MCF 10A (cell line): Measurements from ENCODE around the gene SLC1A7. TPM values are rescaled to one million over a fixed set of nuclear protein-coding genes. Genes with fewer than 3 reads are reported as not detected.

Experiments used
- BruUV-seq: library from RNA; stranded (reverse); fragments of 400-500 nt; replicated peaks from 2 replicates; lab custom pipeline; 2021; lab: Mats Ljungman, UMichigan
- CTCF ChIA-PET: fragments of 300-600 bp; sonication (Branson Sonifier 250); formaldehyde crosslinking; extraction: SDS; loops from one replicate; lab custom pipeline; 2021; ENCODE audit warnings: antibody characterized with exemption, inconsistent platforms; lab: Yijun Ruan, JAX
- POLR2A ChIA-PET: fragments of 300-600, 350-650 bp; sonication (Branson Sonifier 250); formaldehyde crosslinking; extraction: SDS; loops from one replicate; lab custom pipeline; 2020; ENCODE audit warnings: antibody characterized with exemption, inconsistent platforms; lab: Yijun Ruan, JAX
- DNase-seq: peaks from one replicate; pipeline ENCODE4 v3.0.0-alpha.2; 2018; ENCODE audit not compliant: unreplicated experiment
- H3K27ac Mint-ChIP-seq: one replicate; pipeline ENCODE4 v1.8.0; 2022; ENCODE audit warnings: mild to moderate bottlenecking, low read depth, mixed read lengths; ENCODE audit not compliant: unreplicated experiment
- H3K27me3 Mint-ChIP-seq: one replicate; pipeline ENCODE4 v1.8.0; 2022; ENCODE audit warnings: mixed read lengths; ENCODE audit not compliant: insufficient read depth, unreplicated experiment
- H3K36me3 Mint-ChIP-seq: one replicate; pipeline ENCODE4 v1.8.0; 2022; ENCODE audit warnings: mild to moderate bottlenecking, moderate library complexity, mixed read lengths; ENCODE audit not compliant: insufficient read depth, unreplicated experiment
- H3K4me1 Mint-ChIP-seq: one replicate; pipeline ENCODE4 v1.8.0; 2022; ENCODE audit warnings: mixed read lengths; ENCODE audit not compliant: insufficient read depth, unreplicated experiment
- H3K4me3 Mint-ChIP-seq: one replicate; pipeline ENCODE4 v1.8.0; 2022; ENCODE audit warnings: mild to moderate bottlenecking, moderate library complexity, mixed read lengths; ENCODE audit not compliant: unreplicated experiment
- H3K9me3 Mint-ChIP-seq: one replicate; pipeline ENCODE4 v1.8.0; 2022; ENCODE audit warnings: mixed read lengths; ENCODE audit not compliant: unreplicated experiment
- intact Hi-C: fragments of 100-400 bp; cut with micrococcal nuclease; formaldehyde crosslinking; loops from 2 replicates; pipeline ENCODE4 v1.14.1; 2022
- total RNA-seq: library from RNA; stranded (reverse); gene quantifications from 2 replicates; pipeline ENCODE4 v1.2.3, GENCODE V29; 2022
- TF ChIP-seq, protein P1 (sequence below): fragments of 200-600 bp; IDR thresholded peaks from one replicate; pipeline ENCODE4 v1.8.0; 2022; ENCODE audit warnings: antibody characterized with exemption, mild to moderate bottlenecking; ENCODE audit not compliant: unreplicated experiment

The SLC1A7 gene
- total RNA-seq, 1 experiment from 2014 or later = not detected

DNA sequence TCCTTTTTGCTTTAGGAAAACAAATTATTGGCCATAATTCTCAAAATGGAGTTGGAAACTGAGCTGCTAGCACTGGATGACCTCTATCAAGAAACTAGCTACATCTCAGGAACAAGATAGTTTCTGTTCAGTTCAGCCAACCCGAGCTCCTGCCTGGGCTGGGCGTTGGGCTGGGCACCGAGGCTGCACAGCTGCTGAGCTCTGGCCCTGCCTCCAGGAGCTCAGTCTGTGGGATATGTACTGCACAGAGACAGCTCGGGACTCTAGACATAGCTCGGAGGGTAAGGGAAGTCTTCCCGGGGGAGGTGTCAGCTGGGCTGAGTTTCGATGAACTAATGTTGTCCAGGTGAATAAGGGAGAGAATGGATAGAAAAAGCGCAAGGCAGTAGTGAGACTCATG lies 24.5 kb upstream of the SLC1A7 start:
- TF ChIP-seq, protein P1, sequence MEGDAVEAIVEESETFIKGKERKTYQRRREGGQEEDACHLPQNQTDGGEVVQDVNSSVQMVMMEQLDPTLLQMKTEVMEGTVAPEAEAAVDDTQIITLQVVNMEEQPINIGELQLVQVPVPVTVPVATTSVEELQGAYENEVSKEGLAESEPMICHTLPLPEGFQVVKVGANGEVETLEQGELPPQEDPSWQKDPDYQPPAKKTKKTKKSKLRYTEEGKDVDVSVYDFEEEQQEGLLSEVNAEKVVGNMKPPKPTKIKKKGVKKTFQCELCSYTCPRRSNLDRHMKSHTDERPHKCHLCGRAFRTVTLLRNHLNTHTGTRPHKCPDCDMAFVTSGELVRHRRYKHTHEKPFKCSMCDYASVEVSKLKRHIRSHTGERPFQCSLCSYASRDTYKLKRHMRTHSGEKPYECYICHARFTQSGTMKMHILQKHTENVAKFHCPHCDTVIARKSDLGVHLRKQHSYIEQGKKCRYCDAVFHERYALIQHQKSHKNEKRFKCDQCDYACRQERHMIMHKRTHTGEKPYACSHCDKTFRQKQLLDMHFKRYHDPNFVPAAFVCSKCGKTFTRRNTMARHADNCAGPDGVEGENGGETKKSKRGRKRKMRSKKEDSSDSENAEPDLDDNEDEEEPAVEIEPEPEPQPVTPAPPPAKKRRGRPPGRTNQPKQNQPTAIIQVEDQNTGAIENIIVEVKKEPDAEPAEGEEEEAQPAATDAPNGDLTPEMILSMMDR = no peak
- Mint-ChIP-seq H3K4me1 (no peaks in the 10 kb centered on the region), H3K4me3 (no peak overlapping the region), H3K27me3 (peaks cover 22% of the 10 kb centered on the region), H3K27ac (no peak overlapping the region), H3K36me3 (no peaks in the 10 kb centered on the region), H3K9me3 (no peaks in the 10 kb centered on the region)
- BruUV-seq = no TSS peak
- POLR2A ChIA-PET = interaction anchor here (0.7 kb wide), 1 partner anchor 25 kb away, joined by 3 read pairs; no protein-coding TSS in a partner anchor
- CTCF ChIA-PET = interaction anchor here (0.7 to 1.9 kb wide), 5 partner anchors 14 to 1203 kb away, joined by 3 to 6 read pairs (median 3); no protein-coding TSS in a partner anchor
- no peak for DNase-seq
- intact Hi-C loops = no loop called here

DNA sequence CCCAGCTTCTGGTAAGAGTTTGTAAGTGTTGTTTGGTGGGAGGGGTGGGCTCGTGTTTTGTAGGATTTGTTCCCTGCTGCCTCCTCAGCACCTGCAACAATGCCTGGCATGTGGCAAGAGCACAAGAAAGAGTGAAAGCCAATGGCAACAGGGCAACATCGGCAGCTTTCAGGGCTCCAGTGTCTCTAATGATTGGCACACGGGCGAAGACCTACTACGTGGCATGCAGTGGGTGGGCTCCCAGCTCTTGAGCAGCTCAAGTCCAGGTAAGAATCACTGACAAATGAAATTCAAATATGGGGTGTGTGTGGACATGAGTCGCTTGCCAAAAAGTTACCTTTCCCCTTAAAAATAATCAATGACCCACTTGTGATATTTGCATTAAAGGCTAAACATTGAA lies 23.9 kb upstream of the SLC1A7 start:
- ChIA-PET POLR2A (no interaction called here), CTCF (interaction anchor here (0.7 to 1.9 kb wide), 4 partner anchors 14 to 1203 kb away, joined by 3 to 6 read pairs (median 3); no protein-coding TSS in a partner anchor)
- no peaks in the 10 kb centered on the region for H3K9me3 Mint-ChIP-seq
- intact Hi-C loops = no loop called here
- no peak overlapping the region for H3K27ac Mint-ChIP-seq
- DNase-seq = no peak
- H3K4me3 Mint-ChIP-seq = no peak overlapping the region
- no peaks in the 10 kb centered on the region for H3K4me1 Mint-ChIP-seq
- BruUV-seq = no TSS peak
- TF ChIP-seq, protein P1 = no peak
- H3K36me3 Mint-ChIP-seq = no peaks in the 10 kb centered on the region
- peaks cover 21% of the 10 kb centered on the region for H3K27me3 Mint-ChIP-seq

DNA sequence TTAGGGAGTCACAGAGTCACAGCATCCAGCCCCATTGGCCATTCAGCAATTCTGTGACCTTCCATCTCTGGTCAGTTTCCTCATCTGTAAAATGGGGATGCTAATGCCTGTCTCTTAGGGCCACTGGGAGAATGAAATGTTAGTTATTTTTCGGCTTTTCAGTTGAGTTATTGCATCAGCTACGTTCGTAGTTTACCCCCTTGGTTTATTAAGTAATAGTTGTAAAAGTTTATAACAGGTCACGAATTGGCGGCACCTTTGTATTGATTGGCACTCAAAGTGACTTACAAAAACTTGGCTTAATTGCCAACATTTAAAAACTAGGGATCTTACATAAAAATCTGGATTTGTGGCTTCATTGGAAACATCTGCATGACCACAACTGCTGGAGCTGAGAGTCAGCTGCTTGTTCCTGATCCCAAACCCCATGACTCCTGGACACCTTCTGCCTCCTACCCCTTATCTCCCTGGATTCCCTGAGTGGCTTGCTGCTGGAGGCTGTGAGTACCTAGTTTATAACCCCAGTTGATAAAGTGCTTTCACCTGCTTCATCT lies 23.0 kb upstream of the SLC1A7 start:
- Mint-ChIP-seq H3K36me3 (no peaks in the 10 kb centered on the region), H3K27ac (no peak overlapping the region), H3K4me1 (no peaks in the 10 kb centered on the region), H3K4me3 (no peak overlapping the region), H3K9me3 (no peaks in the 10 kb centered on the region), H3K27me3 (peaks cover 21% of the 10 kb centered on the region)
- POLR2A ChIA-PET = interaction anchor here (0.6 kb wide), 1 partner anchor 28 kb away, joined by 3 read pairs; no protein-coding TSS in a partner anchor
- no TSS peak for BruUV-seq
- CTCF ChIA-PET = interaction anchor here (1.9 kb wide), 1 partner anchor 17 kb away, joined by 6 read pairs; no protein-coding TSS in a partner anchor
- TF ChIP-seq, protein P1 = no peak
- intact Hi-C loops = no loop called here
- no peak for DNase-seq

DNA sequence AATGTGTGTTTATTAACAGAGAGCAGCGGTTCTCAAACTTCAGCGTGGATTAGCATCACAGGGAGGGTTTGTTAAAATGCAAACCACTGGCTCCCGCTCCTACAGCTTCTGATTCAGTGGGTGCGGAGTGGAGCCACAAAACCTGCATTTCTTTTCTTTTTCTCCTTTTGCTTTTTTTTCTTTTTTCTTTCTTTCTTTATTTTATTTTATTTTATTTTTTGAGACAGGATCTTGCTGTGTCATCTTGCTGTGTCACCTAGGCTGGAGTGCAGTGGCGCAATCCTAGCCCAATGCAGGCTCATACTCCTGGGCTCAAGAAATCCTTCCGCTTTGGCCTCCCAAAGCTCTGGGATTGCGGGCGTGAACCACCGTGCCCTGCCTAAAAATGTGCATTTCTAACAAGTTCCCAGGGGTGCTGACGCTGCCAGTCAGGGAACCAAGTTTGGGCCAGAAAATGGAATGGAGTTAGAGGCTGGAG lies 20.9 kb upstream of the SLC1A7 start:
- no peaks in the 10 kb centered on the region for H3K9me3 Mint-ChIP-seq
- BruUV-seq = no TSS peak
- no peaks in the 10 kb centered on the region for H3K4me1 Mint-ChIP-seq
- TF ChIP-seq, protein P1 = no peak
- ChIA-PET CTCF (interaction anchor here (0.8 to 1.4 kb wide), 2 partner anchors 14 to 18 kb away, joined by 3 to 5 read pairs; no protein-coding TSS in a partner anchor), POLR2A (interaction anchor here (1.2 kb wide), 1 partner anchor 16 kb away, joined by 3 read pairs; no protein-coding TSS in a partner anchor)
- H3K4me3 Mint-ChIP-seq = no peak overlapping the region
- no peaks in the 10 kb centered on the region for H3K36me3 Mint-ChIP-seq
- DNase-seq = no peak
- intact Hi-C loops = no loop called here
- H3K27ac Mint-ChIP-seq = no peak overlapping the region
- peaks cover 19% of the 10 kb centered on the region for H3K27me3 Mint-ChIP-seq
